ENCODE data around the gene TAF1B. TPM values are rescaled to one million over a fixed set of nuclear protein-coding genes. Genes with fewer than 3 reads are reported as not detected.

The TAF1B gene
- total RNA-seq (2021), result 45.5 and 52.8 TPM in 2 replicates
- percentile 90 among the genes with signal in this experiment for Bru-seq, nascent RNA
- BruChase-seq, experiment 1, labeled RNA remaining after a 2-hour chase, result percentile 82 among the genes with signal in this experiment
- BruChase-seq, experiment 2, labeled RNA remaining after a 6-hour chase, result percentile 78 among the genes with signal in this experiment
- long read RNA-seq, transcript TAF1B-201 (15 exons, 2,387 nt), result major isoform, 27 of 51 reads
- long read RNA-seq, partial matches to known transcripts, result 11 of 51 reads
- long read RNA-seq, other reads (novel, unspliced or antisense), result 12 of 51 reads

- H3K27ac ChIP-seq (ENCODE audit: low read depth, low read length, poor library complexity, severe bottlenecking), result peak within 1 kb of the TSS; percentile 91
- DNase-seq (ENCODE audit: low spot score), result peak; percentile 99
- peaks cover 26% of the 10 kb centered on the region for H3K36me3 ChIP-seq (ENCODE audit: insufficient read depth, low read length, poor library complexity, severe bottlenecking)
- ChIA-PET POLR2A (ENCODE audit: low non-redundant PET) (interaction anchor here (0.6 to 0.7 kb wide), 4 partner anchors 32 to 213 kb away, joined by 3 to 4 read pairs (median 3); partner anchors contain the start of gene YWHAQ), CTCF (interaction anchor here (0.6 to 1.1 kb wide), 4 partner anchors 37 to 503 kb away, joined by 3 to 5 read pairs (median 4); no protein-coding TSS in a partner anchor)
- no peaks in the 10 kb centered on the region for H3K9me3 ChIP-seq (ENCODE audit: low read depth, low read length, poor library complexity, severe bottlenecking)
- intact Hi-C loops (cut with micrococcal nuclease; ENCODE audit: unreplicated experiment), result no loop called here
- no TSS peak for BruUV-seq (replicated peaks)
- TF ChIP-seq, protein P1, sequence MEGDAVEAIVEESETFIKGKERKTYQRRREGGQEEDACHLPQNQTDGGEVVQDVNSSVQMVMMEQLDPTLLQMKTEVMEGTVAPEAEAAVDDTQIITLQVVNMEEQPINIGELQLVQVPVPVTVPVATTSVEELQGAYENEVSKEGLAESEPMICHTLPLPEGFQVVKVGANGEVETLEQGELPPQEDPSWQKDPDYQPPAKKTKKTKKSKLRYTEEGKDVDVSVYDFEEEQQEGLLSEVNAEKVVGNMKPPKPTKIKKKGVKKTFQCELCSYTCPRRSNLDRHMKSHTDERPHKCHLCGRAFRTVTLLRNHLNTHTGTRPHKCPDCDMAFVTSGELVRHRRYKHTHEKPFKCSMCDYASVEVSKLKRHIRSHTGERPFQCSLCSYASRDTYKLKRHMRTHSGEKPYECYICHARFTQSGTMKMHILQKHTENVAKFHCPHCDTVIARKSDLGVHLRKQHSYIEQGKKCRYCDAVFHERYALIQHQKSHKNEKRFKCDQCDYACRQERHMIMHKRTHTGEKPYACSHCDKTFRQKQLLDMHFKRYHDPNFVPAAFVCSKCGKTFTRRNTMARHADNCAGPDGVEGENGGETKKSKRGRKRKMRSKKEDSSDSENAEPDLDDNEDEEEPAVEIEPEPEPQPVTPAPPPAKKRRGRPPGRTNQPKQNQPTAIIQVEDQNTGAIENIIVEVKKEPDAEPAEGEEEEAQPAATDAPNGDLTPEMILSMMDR (conservative IDR thresholded peaks at IDR 0.05; ENCODE audit: low read depth, low read length), result peak; percentile 42
- TF ChIP-seq EZH2 (IDR thresholded peaks at IDR 0.05; ENCODE audit: borderline replicate concordance, low read depth, low read length, poor library complexity, severe bottlenecking), result no peak
- H3K27me3 ChIP-seq (replicated peaks; ENCODE audit: insufficient read depth, low read depth, low read length, poor library complexity), result no peaks in the 10 kb centered on the region
- peaks cover 27% of the 10 kb centered on the region for H3K4me1 ChIP-seq (ENCODE audit: insufficient read depth, low read length, poor library complexity, severe bottlenecking)
- peak within 1 kb of the TSS; percentile 76 for H3K4me3 ChIP-seq (ENCODE audit: low read depth, low read length, poor library complexity, severe bottlenecking)
These were observed at the start of gene TAF1B for GRCh38 chr2:9843229-9844035. Gene TAF1B, plus strand, starts transcription at chr2:9843474. Its CDS starts 68 bp downstream, at chr2:9843542.

- DNase-seq (ENCODE audit: low spot score), result no peak
- no TSS peak for BruUV-seq (replicated peaks)
- no peak overlapping the region for H3K4me3 ChIP-seq (ENCODE audit: low read depth, low read length, poor library complexity, severe bottlenecking)
- ChIA-PET CTCF (no interaction called here), POLR2A (ENCODE audit: low non-redundant PET) (no interaction called here)
- H3K4me1 ChIP-seq (ENCODE audit: insufficient read depth, low read length, poor library complexity, severe bottlenecking), result no peaks in the 10 kb centered on the region
- TF ChIP-seq EZH2 (IDR thresholded peaks at IDR 0.05; ENCODE audit: borderline replicate concordance, low read depth, low read length, poor library complexity, severe bottlenecking), result no peak
- TF ChIP-seq, protein P1 (conservative IDR thresholded peaks at IDR 0.05; ENCODE audit: low read depth, low read length), result no peak
- no peaks in the 10 kb centered on the region for H3K9me3 ChIP-seq (ENCODE audit: low read depth, low read length, poor library complexity, severe bottlenecking)
- H3K27ac ChIP-seq (ENCODE audit: low read depth, low read length, poor library complexity, severe bottlenecking), result no peak overlapping the region
- H3K36me3 ChIP-seq (ENCODE audit: insufficient read depth, low read length, poor library complexity, severe bottlenecking), result no peaks in the 10 kb centered on the region
- intact Hi-C loops (cut with micrococcal nuclease; ENCODE audit: unreplicated experiment), result no loop called here
- no peaks in the 10 kb centered on the region for H3K27me3 ChIP-seq (replicated peaks; ENCODE audit: insufficient read depth, low read depth, low read length, poor library complexity)
These were observed 49.2 kb upstream of the TAF1B start for GRCh38 chr2:9793918-9794717.

DNA sequence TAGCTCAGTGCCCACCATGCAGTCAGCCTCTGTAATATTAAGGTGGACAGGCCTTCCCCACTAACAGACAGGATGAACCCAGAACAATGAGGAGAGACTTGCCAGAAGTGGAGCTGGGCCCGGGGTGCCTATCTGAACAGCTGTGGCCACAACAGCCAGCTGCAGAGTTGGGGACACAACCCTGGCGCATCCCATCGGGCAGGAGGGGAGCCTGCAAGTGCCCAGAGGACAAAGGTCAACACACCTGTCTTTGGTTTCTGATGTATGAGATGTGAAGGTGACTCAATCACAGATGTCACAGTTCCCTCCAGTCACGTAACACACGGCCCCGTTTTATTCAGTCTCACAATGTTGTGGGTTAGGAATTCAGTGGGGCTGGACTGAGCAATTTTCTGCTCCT, 48.2 kb upstream of the TAF1B start:
- Histone ChIP-seq H3K27ac (ENCODE audit: low read depth, low read length, poor library complexity, severe bottlenecking) (no peak overlapping the region), H3K27me3 (replicated peaks; ENCODE audit: insufficient read depth, low read depth, low read length, poor library complexity) (no peaks in the 10 kb centered on the region), H3K9me3 (ENCODE audit: low read depth, low read length, poor library complexity, severe bottlenecking) (no peaks in the 10 kb centered on the region), H3K4me3 (ENCODE audit: low read depth, low read length, poor library complexity, severe bottlenecking) (no peak overlapping the region), H3K4me1 (ENCODE audit: insufficient read depth, low read length, poor library complexity, severe bottlenecking) (no peaks in the 10 kb centered on the region), H3K36me3 (ENCODE audit: insufficient read depth, low read length, poor library complexity, severe bottlenecking) (no peaks in the 10 kb centered on the region)
- no peak for TF ChIP-seq EZH2 (IDR thresholded peaks at IDR 0.05; ENCODE audit: borderline replicate concordance, low read depth, low read length, poor library complexity, severe bottlenecking)
- TF ChIP-seq, protein P1 (conservative IDR thresholded peaks at IDR 0.05; ENCODE audit: low read depth, low read length), result no peak
- ChIA-PET POLR2A (ENCODE audit: low non-redundant PET) (no interaction called here), CTCF (no interaction called here)
- DNase-seq (ENCODE audit: low spot score), result no peak
- intact Hi-C loops (cut with micrococcal nuclease; ENCODE audit: unreplicated experiment), result no loop called here
- BruUV-seq (replicated peaks), result no TSS peak
